HCT116 (cell line): Measurements from ENCODE around the gene SORCS2.

ENCODE experiments used
- CTCF ChIP-seq, 3 experiments: fragments of 200-600 bp in 1 of 3; sonication (generic) in 1 of 3; IDR thresholded peaks in 2 of 3; conservative IDR thresholded peaks in 1 of 3; 2 replicates each; pipeline ENCODE4 v1.5.1; 2012 to 2017; ENCODE audit warnings: low read depth in 2 of 3, low read length in 2 of 3, antibody characterized with exemption in 1 of 3, borderline replicate concordance in 1 of 3, control low read depth in 1 of 3, mild to moderate bottlenecking in 1 of 3, mixed read lengths in 1 of 3, mixed run types in 1 of 3, moderate library complexity in 1 of 3; ENCODE audit not compliant: insufficient read depth in 1 of 3
- EZH2 ChIP-seq: fragments of 200-600 bp; sonication (generic); IDR thresholded peaks from 2 replicates; pipeline ENCODE4 v1.6.1; 2017; ENCODE audit warnings: antibody characterized with exemption, mixed run types
- POLR2A ChIP-seq: IDR thresholded peaks from 2 replicates; pipeline ENCODE4 v1.7.0; 2011; ENCODE audit warnings: borderline replicate concordance; ENCODE audit not compliant: insufficient read depth, insufficient read length; ENCODE audit errors: extremely low read depth

GRCh38 chr4:7296661-7297335 lies 104.5 kb downstream of the SORCS2 start:
- no peak for TF ChIP-seq POLR2A
- TF ChIP-seq CTCF (IDR thresholded peaks at IDR 0.05 in 2 of 3, conservative IDR thresholded peaks at IDR 0.05 in 1 of 3; ENCODE audit: borderline replicate concordance in 1 of 3, insufficient read depth in 1 of 3, low read depth in 2 of 3, low read length in 2 of 3) = no peak
- no peak for TF ChIP-seq EZH2
